Gastrocnemius medialis (tissue), 4 donors: ENCODE measurements around the gene SELENOP. TPM values are rescaled to one million over a fixed set of nuclear protein-coding genes. Genes with fewer than 3 reads are reported as not detected.
A peak's percentile ranks its signal among the peaks of the same experiment; 100 is the strongest.

Experiments used
- ATAC-seq, 2 donors: fragments of 150-250 bp; one replicate each; pipeline ENCODE4 v1.9.1; 2016
- DNase-seq, 2 donors: peaks; one replicate each; pipeline ENCODE4 v3.0.0-alpha.2; 2019
- H3K27ac ChIP-seq, 4 donors: fragments of 200-600 bp; sonication (generic); 1 replicate in 1 of 4; 2 replicates in 3 of 4; pipeline ENCODE4 v1.5.1; 2016 to 2018; ENCODE audit warnings: mild to moderate bottlenecking in 2 of 4, moderate library complexity in 1 of 4
- H3K27me3 ChIP-seq, 3 donors: fragments of 200-600 bp; sonication (generic) in 2 of 3; 1 replicate in 1 of 3; 2 replicates in 2 of 3; pipeline versions ENCODE4 v1.5.1 to v1.6.0; 2016 to 2019; ENCODE audit warnings: mild to moderate bottlenecking in 1 of 3, moderate library complexity in 1 of 3
- H3K36me3 ChIP-seq, 2 donors: fragments of 200-600 bp; sonication (generic) in 1 of 2; one replicate each; pipeline ENCODE4 v1.5.1; 2017 to 2018
- H3K4me1 ChIP-seq, 2 donors: fragments of 200-600 bp; sonication (generic) in 1 of 2; one replicate each; pipeline ENCODE4 v1.5.1; 2016 to 2017; ENCODE audit warnings: mild to moderate bottlenecking in 2 of 2
- H3K4me3 ChIP-seq, 4 donors: fragments of 200-600 bp; sonication (generic) in 3 of 4; 1 replicate in 1 of 4; 2 replicates in 3 of 4; pipeline ENCODE4 v1.5.1; 2016 to 2019; ENCODE audit warnings: mild to moderate bottlenecking in 2 of 4
- H3K9me3 ChIP-seq, 3 donors: fragments of 200-600 bp; sonication (generic) in 2 of 3; 1 replicate in 1 of 3; 2 replicates in 2 of 3; pipeline ENCODE4 v1.5.1; 2016 to 2019
- CTCF ChIP-seq, 5 experiments: fragments of 450-650 bp in 3 of 5; fragments of 200-600 bp in 2 of 5; sonication (generic) in 2 of 5; IDR thresholded peaks in 4 of 5; conservative IDR thresholded peaks in 1 of 5; 1 replicate in 4 of 5; 2 replicates in 1 of 5; pipeline ENCODE4 v1.5.1; 2016 to 2019; ENCODE audit warnings: antibody characterized with exemption in 5 of 5, mild to moderate bottlenecking in 3 of 5, moderate library complexity in 3 of 5
- POLR2A ChIP-seq, 2 donors: fragments of 450-650 bp; IDR thresholded peaks; one replicate each; pipeline ENCODE4 v1.6.1; 2017; ENCODE audit warnings: antibody characterized with exemption in 2 of 2, mild to moderate bottlenecking in 2 of 2, moderate library complexity in 2 of 2
- in situ Hi-C, 4 donors: fragments of 200-750 bp; cut with MboI; loops; one replicate each; pipeline versions ENCODE4 v1.15.0 to v1.8.0; 2017; ENCODE audit warnings: low sequenced_read_pairs in 4 of 4
- intact Hi-C: fragments of 100-400 bp; cut with DNase I; formaldehyde crosslinking; loops from one replicate; pipeline ENCODE4 v1.15.1; 2023; ENCODE audit warnings: low total_unique reads
- total RNA-seq, 4 donors: library from RNA; depleted of rRNA; stranded (reverse); fragments of >200 nt; gene quantifications; one replicate each; pipeline versions ENCODE4 v1.1.0 to v1.2.3, GENCODE V29; 2016

SELENOP gene
- total RNA-seq, 4 donors from 2014 or later, result 231 to 290 (median 243) TPM

- Histone ChIP-seq H3K9me3 (no peaks in the 10 kb centered on the region), H3K27me3 (no peaks in the 10 kb centered on the region), H3K36me3 (peaks cover 0 to 64% of the 10 kb centered on the region in 2 donors), H3K27ac (peak overlapping the region in 1 of 4 donors; percentile 5), H3K4me3 (no peak overlapping the region), H3K4me1 (peaks cover 15 to 21% of the 10 kb centered on the region in 2 donors)
- no peak for ATAC-seq
- in situ Hi-C loops, result loop anchor here in 1 of 4 donors (10.0 to 25.0 kb wide), 2 partner anchors 79 to 231 kb away; partner anchors contain the start of gene ANXA2R
- no peak for DNase-seq
- TF ChIP-seq CTCF (IDR thresholded peaks at IDR 0.05 in 4 of 5, conservative IDR thresholded peaks at IDR 0.05 in 1 of 5), result no peak
- TF ChIP-seq POLR2A (IDR thresholded peaks at IDR 0.05), result no peak
- intact Hi-C loops, result no loop called here
Measured at GRCh38 chr5:42806004-42806700, 5.5 kb downstream of the SELENOP start.

GRCh38 chr5:42804717-42805339 lies 6.9 kb downstream of the SELENOP start:
- no peaks in the 10 kb centered on the region for H3K27me3 ChIP-seq
- intact Hi-C loops, result no loop called here
- no peak for TF ChIP-seq POLR2A (IDR thresholded peaks at IDR 0.05)
- TF ChIP-seq CTCF (IDR thresholded peaks at IDR 0.05 in 4 of 5, conservative IDR thresholded peaks at IDR 0.05 in 1 of 5), result no peak
- no peak overlapping the region for H3K27ac ChIP-seq
- no peak for DNase-seq
- in situ Hi-C loops, result loop anchor here in 1 of 4 donors (10.0 to 25.0 kb wide), 2 partner anchors 80 to 232 kb away; partner anchors contain the start of gene ANXA2R
- no peak overlapping the region for H3K4me3 ChIP-seq
- peaks cover 15 to 21% of the 10 kb centered on the region in 2 donors for H3K4me1 ChIP-seq
- ATAC-seq, result no peak
- H3K36me3 ChIP-seq, result peaks cover 6 to 77% of the 10 kb centered on the region in 2 donors
- H3K9me3 ChIP-seq, result no peaks in the 10 kb centered on the region

GRCh38 chr5:42801516-42802166 lies 10.1 kb downstream of the SELENOP start:
- DNase-seq, result no peak
- intact Hi-C loops (no loop called here), in situ Hi-C loops (loop anchor here in 1 of 4 donors (10.0 to 25.0 kb wide), 2 partner anchors 83 to 236 kb away; partner anchors contain the start of gene ANXA2R)

More at GRCh38 chr5:42801516-42802166, 10.1 kb downstream of the SELENOP start:
- no peaks in the 10 kb centered on the region for H3K9me3 ChIP-seq
- H3K4me1 ChIP-seq, result no peaks in the 10 kb centered on the region
- no peaks in the 10 kb centered on the region for H3K27me3 ChIP-seq
- H3K4me3 ChIP-seq, result no peak overlapping the region
- no peak overlapping the region for H3K27ac ChIP-seq
- H3K36me3 ChIP-seq, result peaks cover 6 to 69% of the 10 kb centered on the region in 2 donors
- no peak for TF ChIP-seq POLR2A (IDR thresholded peaks at IDR 0.05)
- no peak for TF ChIP-seq CTCF (IDR thresholded peaks at IDR 0.05 in 4 of 5, conservative IDR thresholded peaks at IDR 0.05 in 1 of 5)
- no peak for ATAC-seq
